Fibroblast of mammary gland (primary cell): ENCODE results near the gene PARD6G.

Experiments
- DNase-seq: peaks from one replicate; pipeline ENCODE4 v3.0.0-alpha.2; 2010; ENCODE audit warnings: low read depth
- H3K4me3 ChIP-seq: 2 replicates; pipeline ENCODE4 v1.5.1; 2011; ENCODE audit warnings: low read depth, mild to moderate bottlenecking, low read length, moderate library complexity; ENCODE audit not compliant: control insufficient read depth
- TF ChIP-seq, protein P1 (sequence below): conservative IDR thresholded peaks from 2 replicates; pipeline ENCODE4 v1.5.1; 2011; ENCODE audit warnings: low read depth, low read length, inconsistent platforms; ENCODE audit not compliant: control insufficient read depth, insufficient read depth

PARD6G gene

GRCh38 chr18:80133124-80133523, 114.2 kb downstream of the PARD6G start:
- no peak overlapping the region for H3K4me3 ChIP-seq
- no peak for DNase-seq
- TF ChIP-seq, protein P1, sequence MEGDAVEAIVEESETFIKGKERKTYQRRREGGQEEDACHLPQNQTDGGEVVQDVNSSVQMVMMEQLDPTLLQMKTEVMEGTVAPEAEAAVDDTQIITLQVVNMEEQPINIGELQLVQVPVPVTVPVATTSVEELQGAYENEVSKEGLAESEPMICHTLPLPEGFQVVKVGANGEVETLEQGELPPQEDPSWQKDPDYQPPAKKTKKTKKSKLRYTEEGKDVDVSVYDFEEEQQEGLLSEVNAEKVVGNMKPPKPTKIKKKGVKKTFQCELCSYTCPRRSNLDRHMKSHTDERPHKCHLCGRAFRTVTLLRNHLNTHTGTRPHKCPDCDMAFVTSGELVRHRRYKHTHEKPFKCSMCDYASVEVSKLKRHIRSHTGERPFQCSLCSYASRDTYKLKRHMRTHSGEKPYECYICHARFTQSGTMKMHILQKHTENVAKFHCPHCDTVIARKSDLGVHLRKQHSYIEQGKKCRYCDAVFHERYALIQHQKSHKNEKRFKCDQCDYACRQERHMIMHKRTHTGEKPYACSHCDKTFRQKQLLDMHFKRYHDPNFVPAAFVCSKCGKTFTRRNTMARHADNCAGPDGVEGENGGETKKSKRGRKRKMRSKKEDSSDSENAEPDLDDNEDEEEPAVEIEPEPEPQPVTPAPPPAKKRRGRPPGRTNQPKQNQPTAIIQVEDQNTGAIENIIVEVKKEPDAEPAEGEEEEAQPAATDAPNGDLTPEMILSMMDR, result no peak

GRCh38 chr18:80132180-80132812, 115.0 kb downstream of the PARD6G start:
- H3K4me3 ChIP-seq, result no peak overlapping the region
- TF ChIP-seq, protein P1, result no peak
- DNase-seq, result no peak

- no peak overlapping the region for H3K4me3 ChIP-seq
- TF ChIP-seq, protein P1, result no peak
- no peak for DNase-seq
Observed at GRCh38 chr18:80130555-80130954, 116.8 kb downstream of the PARD6G start.

DNA sequence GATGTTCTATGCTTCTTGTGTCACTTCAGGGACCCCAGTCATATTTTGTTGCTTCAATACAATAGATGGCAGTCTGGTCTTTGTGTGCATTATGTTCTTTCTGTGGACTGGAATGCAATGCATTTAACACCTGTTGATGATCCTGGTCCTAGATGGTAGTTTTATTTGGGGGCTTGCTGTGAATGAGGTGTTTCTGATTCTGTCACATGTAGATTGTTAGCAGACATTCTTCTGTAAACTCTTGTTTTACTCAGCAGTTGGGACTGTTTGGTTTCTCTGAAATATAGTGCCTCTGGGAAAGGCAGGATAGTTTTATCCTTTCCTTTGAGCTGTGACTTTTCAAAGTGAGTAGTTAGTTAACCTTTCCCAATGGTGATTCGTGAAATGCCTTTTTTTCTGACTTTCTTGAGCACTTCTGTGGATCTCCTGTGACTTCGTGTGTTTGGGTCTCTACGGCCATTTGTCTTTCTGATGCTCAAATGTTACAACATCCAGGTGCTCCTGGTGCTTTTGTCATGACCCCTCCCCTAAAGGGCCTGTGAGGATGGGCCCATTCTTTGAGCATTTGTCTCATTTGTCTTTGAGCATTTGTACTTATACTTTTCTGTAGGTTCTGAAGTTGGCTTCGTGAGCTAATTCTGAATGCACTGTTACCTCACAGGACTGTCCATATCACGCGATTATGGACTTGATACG, 117.5 kb downstream of the PARD6G start:
- DNase-seq, result no peak
- no peak overlapping the region for H3K4me3 ChIP-seq
- TF ChIP-seq, protein P1, result no peak

- TF ChIP-seq, protein P1, result no peak
- DNase-seq, result no peak
- no peak overlapping the region for H3K4me3 ChIP-seq
Observed at GRCh38 chr18:80127635-80128034, 119.7 kb downstream of the PARD6G start.

GRCh38 chr18:80126797-80127196, 120.5 kb downstream of the PARD6G start:
- no peak for DNase-seq

More at GRCh38 chr18:80126797-80127196, 120.5 kb downstream of the PARD6G start:
- TF ChIP-seq, protein P1, result no peak
- H3K4me3 ChIP-seq, result no peak overlapping the region
